GM12878 (cell line): Measurements from ENCODE around the gene OR52N1. TPM values are rescaled to one million over a fixed set of nuclear protein-coding genes. Genes with fewer than 3 reads are reported as not detected.

Source experiments
- ATAC-seq: fragments of 200-7000 bp; cut with Tn5 transposase; 3 replicates; pipeline ENCODE4 v1.9.1; 2020; ENCODE audit warnings: mild to moderate bottlenecking, moderate library complexity
- BruUV-seq: library from RNA; stranded (reverse); fragments of 400-500 nt; replicated peaks from 2 replicates; lab custom pipeline; 2021; lab: Mats Ljungman, UMichigan
- CTCF ChIA-PET: fragments of 300-600 bp; sonication (Branson Sonifier 250); formaldehyde crosslinking; extraction: SDS; loops from one replicate; lab custom pipeline; 2021; ENCODE audit warnings: inconsistent platforms; lab: Yijun Ruan, JAX
- POLR2A ChIA-PET: fragments of 350-600 bp; formaldehyde crosslinking; extraction: SDS; loops from one replicate; lab custom pipeline; 2021; ENCODE audit warnings: inconsistent platforms; lab: Charles Lee
- RAD21 ChIA-PET: fragments of 300-600 bp; sonication (Branson Sonifier 250); formaldehyde crosslinking; loops from one replicate; lab custom pipeline; 2023; ENCODE audit warnings: antibody characterized with exemption; ENCODE audit not compliant: unreplicated experiment; lab: Charles Lee
- SMC1A ChIA-PET: fragments of 300-600 bp; sonication (Branson Sonifier 250); formaldehyde crosslinking; loops from one replicate; lab custom pipeline; 2023; ENCODE audit not compliant: unreplicated experiment, uncharacterized antibody; lab: Charles Lee
- DNase-seq: peaks from one replicate; pipeline ENCODE4 v3.0.0-alpha.2; 2011; ENCODE audit warnings: low read depth, low spot score
- FAIRE-seq: peaks from 3 replicates; lab custom pipeline; 2011; peaks lifted over from hg19 to GRCh38; lab: Jason Lieb, UNC
- H2AFZ ChIP-seq: 2 replicates; pipeline ENCODE4 v1.6.0; 2011; ENCODE audit warnings: low read depth, low read length, control low read depth; ENCODE audit not compliant: control insufficient read depth
- H3K27ac ChIP-seq: 2 replicates; pipeline ENCODE4 v1.5.1; 2011; ENCODE audit warnings: control low read depth; ENCODE audit not compliant: control insufficient read depth, insufficient read depth
- H3K27me3 ChIP-seq, 2 experiments: replicated peaks in 1 of 2; 2 replicates each; pipeline versions ENCODE4 v1.6.0 to v1.6.1; 2011; ENCODE audit warnings: low read length in 1 of 2; ENCODE audit not compliant: control insufficient read depth in 2 of 2, insufficient read depth in 2 of 2
- H3K36me3 ChIP-seq, 2 experiments: 2 replicates each; pipeline ENCODE4 v1.5.1; 2011; ENCODE audit warnings: low read length in 1 of 2; ENCODE audit not compliant: control insufficient read depth in 2 of 2, insufficient read depth in 2 of 2
- H3K4me1 ChIP-seq: 2 replicates; pipeline ENCODE4 v1.6.1; 2011; ENCODE audit warnings: mild to moderate bottlenecking, low read length, moderate library complexity, mixed read lengths; ENCODE audit not compliant: control insufficient read depth, insufficient read depth
- H3K4me2 ChIP-seq: 2 replicates; pipeline ENCODE4 v1.6.0; 2011; ENCODE audit warnings: control low read depth; ENCODE audit not compliant: control insufficient read depth, insufficient read depth
- H3K4me3 ChIP-seq: fragments of 200-600 bp; sonication (generic); 2 replicates; pipeline ENCODE4 v1.5.1; 2016
- H3K79me2 ChIP-seq: 2 replicates; pipeline ENCODE4 v1.6.0; 2011; ENCODE audit warnings: low read length; ENCODE audit not compliant: control insufficient read depth, insufficient read depth
- H3K9ac ChIP-seq: 2 replicates; pipeline ENCODE4 v1.8.0; 2011; ENCODE audit warnings: low read length, control low read depth, mixed read lengths; ENCODE audit not compliant: control insufficient read depth, insufficient read depth
- H3K9me3 ChIP-seq: replicated peaks from 3 replicates; pipeline ENCODE4 v1.5.1; 2011; ENCODE audit warnings: mild to moderate bottlenecking, low read length; ENCODE audit not compliant: control insufficient read depth, insufficient read depth
- H4K20me1 ChIP-seq: 2 replicates; pipeline ENCODE4 v1.6.0; 2011; ENCODE audit not compliant: control insufficient read depth, insufficient read depth
- E4F1 ChIP-seq: fragments of 450-650 bp; IDR thresholded peaks from 2 replicates; pipeline ENCODE4 v1.6.1; 2018; ENCODE audit warnings: borderline replicate concordance, mild to moderate bottlenecking; ENCODE audit not compliant: partially characterized antibody
- HDGF ChIP-seq: fragments of 450-650 bp; IDR thresholded peaks from 2 replicates; pipeline ENCODE4 v1.6.1; 2016; ENCODE audit warnings: antibody characterized with exemption
- IRF4 ChIP-seq: IDR thresholded peaks from 2 replicates; pipeline ENCODE4 v1.6.1; 2011; ENCODE audit warnings: low read depth, low read length
- JUND ChIP-seq: IDR thresholded peaks from 2 replicates; pipeline ENCODE4 v1.6.1; 2012; ENCODE audit warnings: low read depth, mild to moderate bottlenecking, low read length, improper control_type of control experiment, moderate library complexity
- POLR2A ChIP-seq: IDR thresholded peaks from 2 replicates; pipeline ENCODE4 v1.6.1; 2011; ENCODE audit warnings: low read depth, mild to moderate bottlenecking, low read length
- POU2F2 ChIP-seq: IDR thresholded peaks from 3 replicates; pipeline ENCODE4 v1.6.1; 2011; ENCODE audit warnings: low read depth, mild to moderate bottlenecking, low read length, borderline replicate concordance
- RAD21 ChIP-seq: IDR thresholded peaks from 2 replicates; pipeline ENCODE4 v1.6.1; 2011; ENCODE audit warnings: mild to moderate bottlenecking, low read depth, low read length, moderate library complexity; ENCODE audit not compliant: insufficient read depth
- RB1 ChIP-seq: fragments of 450-650 bp; formaldehyde crosslinking; IDR thresholded peaks from 2 replicates; pipeline ENCODE4 v1.6.1; 2017; ENCODE audit warnings: mild to moderate bottlenecking, borderline replicate concordance
- RUNX3 ChIP-seq: IDR thresholded peaks from 2 replicates; pipeline ENCODE4 v1.6.1; 2012; ENCODE audit warnings: low read length, inconsistent platforms
- SMARCA5 ChIP-seq: fragments of 450-650 bp; IDR thresholded peaks from 2 replicates; pipeline ENCODE4 v1.6.1; 2017; ENCODE audit warnings: mild to moderate bottlenecking
- TARDBP ChIP-seq: IDR thresholded peaks from 2 replicates; pipeline ENCODE4 v1.6.1; 2016; ENCODE audit warnings: borderline replicate concordance
- ZBED1 ChIP-seq: IDR thresholded peaks from 2 replicates; pipeline ENCODE4 v1.6.1; 2016; ENCODE audit warnings: borderline replicate concordance
- WGBS: methylation state at CpG from one replicate; pipeline ENCODE4 v1.1.6; 2016; ENCODE audit warnings: low lambda C conversion rate; ENCODE audit not compliant: insufficient replicate concordance, insufficient coverage; ENCODE audit errors: missing lambda C conversion rate; 5-methylcytosine and 5-hydroxymethylcytosine counted together
- in situ Hi-C: fragments of 300-500 bp; cut with MboI; formaldehyde crosslinking; loops from 9 replicates; pipeline ENCODE4 v1.14.3; 2018; ENCODE audit warnings: mixed read lengths
- intact Hi-C: fragments of 100-400 bp; cut with micrococcal nuclease; formaldehyde crosslinking; loops from one replicate; pipeline ENCODE4 v1.14.2; 2022; ENCODE audit not compliant: unreplicated experiment
- polyA plus RNA-seq, 11 experiments: library from polyadenylated mRNA; depleted of rRNA in 4 of 11; unstranded in 6 of 11; stranded (reverse) in 5 of 11; fragments of >200 nt; fragmentation: Nextera tagmentation in 4 of 11; fragmentation: Illumina TruSeq in 1 of 11; extraction: Ambion mirVana in 4 of 11; extraction: Trizol in 1 of 11; gene quantifications; 1 replicate in 1 of 11; 2 replicates in 10 of 11; pipeline versions ENCODE4 v1.2.1 to v1.2.3, GENCODE V29; 2011 to 2016; ENCODE audit warnings: inconsistent platforms in 2 of 11, missing spikeins in 2 of 11, low read depth in 1 of 11
- total RNA-seq, 4 experiments: library from RNA; depleted of rRNA in 3 of 4; stranded (reverse); fragments of >200 nt in 3 of 4; fragmentation: Illumina TruSeq in 1 of 4; extraction: Trizol in 1 of 4; gene quantifications; 2 replicates each; pipeline versions ENCODE4 v1.2.1 to v1.2.3, GENCODE V29; 2013 to 2021
- TF ChIP-seq, protein P1 (sequence below): IDR thresholded peaks from 2 replicates; pipeline ENCODE4 v1.6.1; 2011; ENCODE audit warnings: low read depth, low read length, improper control_type of control experiment, borderline replicate concordance
- TF ChIP-seq, protein P2 (sequence below): IDR thresholded peaks from 2 replicates; pipeline ENCODE4 v1.6.1; 2012; ENCODE audit warnings: improper control_type of control experiment, low read depth, low read length; ENCODE audit not compliant: insufficient replicate concordance

Gene OR52N1
- total and polyA plus RNA-seq, 10 of the 15 experiments (the other 5 are each of a cell fraction or from before 2014, with no cell fraction given) = 0.04 TPM; not detected in 9

GRCh38 chr11:5803982-5804381 is 12.9 kb upstream of the OR52N1 start (continued):
- TF ChIP-seq ZBED1 = no peak
- TF ChIP-seq TARDBP = no peak

- BruUV-seq = no TSS peak
- FAIRE-seq = no peak
- Histone ChIP-seq H3K4me2 (no peak overlapping the region), H3K27ac (no peak overlapping the region), H3K4me3 (no peak overlapping the region), H3K4me1 (no peaks in the 10 kb centered on the region), H3K79me2 (no peaks in the 10 kb centered on the region), H3K9ac (no peak overlapping the region), H4K20me1 (no peaks in the 10 kb centered on the region), H2AFZ (no peak overlapping the region), H3K9me3 (no peaks in the 10 kb centered on the region), H3K36me3 (no peaks in the 10 kb centered on the region), H3K27me3 (no peaks in the 10 kb centered on the region)
- no peak for DNase-seq
- no peak for ATAC-seq
- intact Hi-C loops = no loop called here
- ChIA-PET RAD21 (no interaction called here), CTCF (interaction anchor here (0.8 to 0.9 kb wide), 2 partner anchors 19 to 107 kb away, joined by 4 read pairs; partner anchors contain the start of gene TRIM22), SMC1A (interaction anchor here (1.4 kb wide), 1 partner anchor 95 kb away, joined by 3 read pairs; no protein-coding TSS in a partner anchor), POLR2A (no interaction called here)
- in situ Hi-C loops = no loop called here
- TF ChIP-seq RUNX3 (no peak), RB1 (no peak), POLR2A (no peak), E4F1 (no peak), HDGF (no peak), IRF4 (no peak), JUND (no peak), POU2F2 (no peak), SMARCA5 (no peak), RAD21 (no peak)
- TF ChIP-seq, protein P1, sequence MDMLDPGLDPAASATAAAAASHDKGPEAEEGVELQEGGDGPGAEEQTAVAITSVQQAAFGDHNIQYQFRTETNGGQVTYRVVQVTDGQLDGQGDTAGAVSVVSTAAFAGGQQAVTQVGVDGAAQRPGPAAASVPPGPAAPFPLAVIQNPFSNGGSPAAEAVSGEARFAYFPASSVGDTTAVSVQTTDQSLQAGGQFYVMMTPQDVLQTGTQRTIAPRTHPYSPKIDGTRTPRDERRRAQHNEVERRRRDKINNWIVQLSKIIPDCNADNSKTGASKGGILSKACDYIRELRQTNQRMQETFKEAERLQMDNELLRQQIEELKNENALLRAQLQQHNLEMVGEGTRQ = no peak
- TF ChIP-seq, protein P2, sequence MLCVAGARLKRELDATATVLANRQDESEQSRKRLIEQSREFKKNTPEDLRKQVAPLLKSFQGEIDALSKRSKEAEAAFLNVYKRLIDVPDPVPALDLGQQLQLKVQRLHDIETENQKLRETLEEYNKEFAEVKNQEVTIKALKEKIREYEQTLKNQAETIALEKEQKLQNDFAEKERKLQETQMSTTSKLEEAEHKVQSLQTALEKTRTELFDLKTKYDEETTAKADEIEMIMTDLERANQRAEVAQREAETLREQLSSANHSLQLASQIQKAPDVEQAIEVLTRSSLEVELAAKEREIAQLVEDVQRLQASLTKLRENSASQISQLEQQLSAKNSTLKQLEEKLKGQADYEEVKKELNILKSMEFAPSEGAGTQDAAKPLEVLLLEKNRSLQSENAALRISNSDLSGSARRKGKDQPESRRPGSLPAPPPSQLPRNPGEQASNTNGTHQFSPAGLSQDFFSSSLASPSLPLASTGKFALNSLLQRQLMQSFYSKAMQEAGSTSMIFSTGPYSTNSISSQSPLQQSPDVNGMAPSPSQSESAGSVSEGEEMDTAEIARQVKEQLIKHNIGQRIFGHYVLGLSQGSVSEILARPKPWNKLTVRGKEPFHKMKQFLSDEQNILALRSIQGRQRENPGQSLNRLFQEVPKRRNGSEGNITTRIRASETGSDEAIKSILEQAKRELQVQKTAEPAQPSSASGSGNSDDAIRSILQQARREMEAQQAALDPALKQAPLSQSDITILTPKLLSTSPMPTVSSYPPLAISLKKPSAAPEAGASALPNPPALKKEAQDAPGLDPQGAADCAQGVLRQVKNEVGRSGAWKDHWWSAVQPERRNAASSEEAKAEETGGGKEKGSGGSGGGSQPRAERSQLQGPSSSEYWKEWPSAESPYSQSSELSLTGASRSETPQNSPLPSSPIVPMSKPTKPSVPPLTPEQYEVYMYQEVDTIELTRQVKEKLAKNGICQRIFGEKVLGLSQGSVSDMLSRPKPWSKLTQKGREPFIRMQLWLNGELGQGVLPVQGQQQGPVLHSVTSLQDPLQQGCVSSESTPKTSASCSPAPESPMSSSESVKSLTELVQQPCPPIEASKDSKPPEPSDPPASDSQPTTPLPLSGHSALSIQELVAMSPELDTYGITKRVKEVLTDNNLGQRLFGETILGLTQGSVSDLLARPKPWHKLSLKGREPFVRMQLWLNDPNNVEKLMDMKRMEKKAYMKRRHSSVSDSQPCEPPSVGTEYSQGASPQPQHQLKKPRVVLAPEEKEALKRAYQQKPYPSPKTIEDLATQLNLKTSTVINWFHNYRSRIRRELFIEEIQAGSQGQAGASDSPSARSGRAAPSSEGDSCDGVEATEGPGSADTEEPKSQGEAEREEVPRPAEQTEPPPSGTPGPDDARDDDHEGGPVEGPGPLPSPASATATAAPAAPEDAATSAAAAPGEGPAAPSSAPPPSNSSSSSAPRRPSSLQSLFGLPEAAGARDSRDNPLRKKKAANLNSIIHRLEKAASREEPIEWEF = no peak
- WGBS = 56% methylated on average over 6 of the region's 6 CpGs
Observed at GRCh38 chr11:5796541-5796940, 5.5 kb upstream of the OR52N1 start.
